Measurements from ENCODE around the gene TRPM7. TPM values are rescaled to one million over a fixed set of nuclear protein-coding genes. Genes with fewer than 3 reads are reported as not detected.

TRPM7 gene
- total and polyA plus RNA-seq, 12 donors: 5.4 to 45.0 (median 26.3) TPM

GRCh38 chr15:50687302-50687902, 805 bp upstream of the TRPM7 start:
- TF ChIP-seq POLR2A (IDR thresholded peaks at IDR 0.05) (no peak), CTCF (IDR thresholded peaks at IDR 0.05) (no peak)
- H3K36me3 ChIP-seq (replicated peaks in 1 of 2): no peaks in the 10 kb centered on the region
- 49 to 59% (median 53%) methylated on average over 10 of the region's 10 CpGs for WGBS, 4 donors
- H3K4me1 ChIP-seq (replicated peaks in 1 of 2): peaks cover 18 to 28% of the 10 kb centered on the region in 2 donors
- intact Hi-C loops (cut with DNase I): no loop called here
- H3K27me3 ChIP-seq: no peaks in the 10 kb centered on the region
- H3K9me3 ChIP-seq (replicated peaks in 1 of 3): no peaks in the 10 kb centered on the region
- H3K27ac ChIP-seq: peak overlapping the region; percentile 74 to 98 (median 96)
- DNase-seq: no peak
- peak overlapping the region in 2 of 4 donors; percentile 97 to 99 for H3K4me3 ChIP-seq

- Histone ChIP-seq H3K36me3 (replicated peaks in 1 of 2) (no peaks in the 10 kb centered on the region), H3K4me3 (peak overlapping the region; percentile 29 to 99 (median 94)), H3K9me3 (replicated peaks in 1 of 3) (no peaks in the 10 kb centered on the region), H3K27me3 (no peaks in the 10 kb centered on the region), H3K27ac (peak overlapping the region; percentile 74 to 98 (median 96)), H3K4me1 (replicated peaks in 1 of 2) (peaks cover 18 to 31% of the 10 kb centered on the region in 2 donors)
- intact Hi-C loops (cut with DNase I): no loop called here
- TF ChIP-seq CTCF (IDR thresholded peaks at IDR 0.05) (no peak), POLR2A (IDR thresholded peaks at IDR 0.05) (peak in 1 of 2 donors; percentile 36)
- 0 to 1% (median 0%) methylated on average over 18 to 30 of the region's 30 CpGs for WGBS, 4 donors
- peak; percentile 57 to 80 (median 71) for DNase-seq
Observed at GRCh38 chr15:50685976-50686468, 575 bp downstream of the TRPM7 start.

GRCh38 chr15:50685191-50685975, 1.2 kb downstream of the TRPM7 start:
- TF ChIP-seq CTCF (IDR thresholded peaks at IDR 0.05) (no peak), POLR2A (IDR thresholded peaks at IDR 0.05) (no peak)
- Histone ChIP-seq H3K4me3 (peak overlapping the region in 2 of 4 donors; percentile 97 to 99), H3K27me3 (no peaks in the 10 kb centered on the region), H3K27ac (peak overlapping the region in 3 of 5 donors; percentile 96 to 98 (median 96)), H3K36me3 (replicated peaks in 1 of 2) (no peaks in the 10 kb centered on the region), H3K9me3 (replicated peaks in 1 of 3) (no peaks in the 10 kb centered on the region), H3K4me1 (replicated peaks in 1 of 2) (peaks cover 18 to 32% of the 10 kb centered on the region in 2 donors)
- DNase-seq: no peak
- WGBS, 4 donors: 58 to 67% (median 62%) methylated on average over 22 of the region's 22 CpGs
- intact Hi-C loops (cut with DNase I): no loop called here

GRCh38 chr15:50681467-50681866, 5.1 kb downstream of the TRPM7 start:
- H3K36me3 ChIP-seq (replicated peaks in 1 of 2): no peaks in the 10 kb centered on the region
- DNase-seq: no peak
- no peaks in the 10 kb centered on the region for H3K27me3 ChIP-seq
- intact Hi-C loops (cut with DNase I): no loop called here
- TF ChIP-seq CTCF (IDR thresholded peaks at IDR 0.05): no peak
- TF ChIP-seq POLR2A (IDR thresholded peaks at IDR 0.05): no peak
- no peak overlapping the region for H3K4me3 ChIP-seq
- no peak overlapping the region for H3K27ac ChIP-seq
- H3K9me3 ChIP-seq (replicated peaks in 1 of 3): no peaks in the 10 kb centered on the region
- H3K4me1 ChIP-seq (replicated peaks in 1 of 2): peaks cover 12 to 30% of the 10 kb centered on the region in 2 donors
